ENCODE data around the gene SOAT2.
"Not testable (repeated sequence)": the region's sequence is repeated elsewhere in the genome, so short reads cannot be mapped to it uniquely, and the experiment has no call there.

The SOAT2 gene

DNA sequence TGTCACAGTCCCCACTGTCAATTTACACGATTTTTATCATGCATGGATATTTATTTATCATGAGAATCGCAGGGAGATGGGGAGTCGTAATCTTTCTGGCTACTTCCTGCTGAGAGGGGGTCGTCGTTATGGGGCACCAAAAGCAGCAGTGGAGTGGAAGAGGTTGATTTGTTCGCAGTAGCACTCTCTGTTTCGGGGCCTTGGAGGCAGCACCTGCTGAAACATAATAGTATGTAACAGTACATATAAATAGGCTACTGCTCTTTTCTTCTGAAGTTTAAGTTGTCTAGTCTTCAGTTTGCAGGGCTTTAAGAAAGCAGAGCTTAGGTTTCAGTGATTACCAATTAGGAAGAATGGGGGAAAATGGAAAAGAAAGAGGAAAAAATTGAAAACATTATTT lies 3.8 kb downstream of the SOAT2 start:
- TF ChIP-seq, protein P1, sequence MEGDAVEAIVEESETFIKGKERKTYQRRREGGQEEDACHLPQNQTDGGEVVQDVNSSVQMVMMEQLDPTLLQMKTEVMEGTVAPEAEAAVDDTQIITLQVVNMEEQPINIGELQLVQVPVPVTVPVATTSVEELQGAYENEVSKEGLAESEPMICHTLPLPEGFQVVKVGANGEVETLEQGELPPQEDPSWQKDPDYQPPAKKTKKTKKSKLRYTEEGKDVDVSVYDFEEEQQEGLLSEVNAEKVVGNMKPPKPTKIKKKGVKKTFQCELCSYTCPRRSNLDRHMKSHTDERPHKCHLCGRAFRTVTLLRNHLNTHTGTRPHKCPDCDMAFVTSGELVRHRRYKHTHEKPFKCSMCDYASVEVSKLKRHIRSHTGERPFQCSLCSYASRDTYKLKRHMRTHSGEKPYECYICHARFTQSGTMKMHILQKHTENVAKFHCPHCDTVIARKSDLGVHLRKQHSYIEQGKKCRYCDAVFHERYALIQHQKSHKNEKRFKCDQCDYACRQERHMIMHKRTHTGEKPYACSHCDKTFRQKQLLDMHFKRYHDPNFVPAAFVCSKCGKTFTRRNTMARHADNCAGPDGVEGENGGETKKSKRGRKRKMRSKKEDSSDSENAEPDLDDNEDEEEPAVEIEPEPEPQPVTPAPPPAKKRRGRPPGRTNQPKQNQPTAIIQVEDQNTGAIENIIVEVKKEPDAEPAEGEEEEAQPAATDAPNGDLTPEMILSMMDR (IDR thresholded peaks at IDR 0.05; ENCODE audit: extremely low read depth, insufficient read depth, missing control alignments), result no peak
- in situ Hi-C loops (cut with MboI; ENCODE audit: low pct_unique_long_range_greater_than_20kb, low sequenced_read_pairs, unreplicated experiment), result no loop called here
- no peak for DNase-seq (ENCODE audit: low spot score)

DNA sequence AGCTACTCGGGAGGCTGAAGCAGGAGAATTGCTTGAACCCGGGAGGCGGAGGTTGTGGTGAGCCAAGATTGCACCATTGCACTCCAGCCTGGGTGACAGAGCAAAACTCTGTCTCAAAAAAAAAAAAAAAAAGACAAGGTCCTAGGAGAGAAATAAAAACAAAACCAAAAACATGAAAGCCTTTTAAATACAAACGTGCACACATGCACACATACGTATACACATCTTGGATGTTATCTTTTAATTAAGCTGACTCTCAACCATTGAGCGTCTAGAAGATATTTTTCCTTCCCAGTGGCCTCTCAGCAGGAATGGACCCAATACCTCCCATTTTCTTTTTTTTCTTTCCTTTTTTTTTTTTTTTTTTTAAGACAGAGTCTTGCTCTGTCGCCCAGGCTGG lies 9.1 kb downstream of the SOAT2 start:
- DNase-seq (ENCODE audit: low spot score); in situ Hi-C loops (cut with MboI; ENCODE audit: low pct_unique_long_range_greater_than_20kb, low sequenced_read_pairs, unreplicated experiment): not testable (repeated sequence)

DNA sequence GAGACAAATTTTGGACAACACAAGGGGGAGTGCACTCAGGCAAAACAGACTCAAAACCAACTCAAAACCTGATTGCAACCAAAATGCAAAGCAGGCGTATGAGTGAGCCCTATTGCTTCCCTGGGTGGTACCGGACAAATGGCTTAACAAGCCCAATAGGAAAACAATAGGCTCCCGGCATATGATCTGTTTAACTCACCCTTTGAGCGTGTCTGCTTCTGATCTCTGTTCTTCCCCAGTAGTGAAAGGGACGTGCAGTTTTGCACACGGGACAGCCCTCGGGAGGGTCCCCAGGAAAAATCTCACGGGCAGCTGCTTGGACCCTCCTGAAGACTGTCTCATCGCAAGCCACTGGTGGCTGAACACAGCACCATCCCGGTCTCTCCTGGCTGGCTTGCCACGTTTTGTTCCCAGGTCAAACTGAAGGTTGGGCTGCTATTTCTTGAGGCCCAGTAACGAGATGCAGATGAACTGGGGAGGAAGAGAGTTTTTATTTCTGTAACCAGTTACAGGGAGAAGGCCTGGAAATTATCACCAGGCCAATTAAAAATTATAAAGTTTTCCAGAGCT lies 9.9 kb downstream of the SOAT2 start:
- TF ChIP-seq, protein P1 (IDR thresholded peaks at IDR 0.05; ENCODE audit: extremely low read depth, insufficient read depth, missing control alignments), result no peak
- in situ Hi-C loops (cut with MboI; ENCODE audit: low pct_unique_long_range_greater_than_20kb, low sequenced_read_pairs, unreplicated experiment), result no loop called here
- DNase-seq (ENCODE audit: low spot score), result no peak

DNA sequence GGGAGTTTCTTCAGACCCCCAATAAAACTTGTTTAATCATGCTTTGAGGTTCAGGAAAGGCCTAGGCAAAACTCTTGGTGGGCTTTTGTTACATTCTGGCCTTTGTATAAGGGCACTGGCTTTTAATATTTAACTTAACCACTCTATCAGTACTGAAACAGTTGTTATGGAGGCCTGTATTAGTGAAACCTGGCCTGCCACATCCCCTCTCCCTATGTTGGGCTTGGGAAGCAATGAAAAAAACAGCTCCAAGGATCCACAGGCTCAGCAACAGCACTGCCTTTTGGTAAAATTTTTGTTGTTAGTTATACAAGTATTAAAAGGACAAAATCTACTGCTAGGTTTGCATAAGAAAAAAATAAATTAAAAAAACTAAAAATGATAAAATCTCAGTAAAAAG lies 10.7 kb downstream of the SOAT2 start:
- no peak for DNase-seq (ENCODE audit: low spot score)
- TF ChIP-seq, protein P1 (IDR thresholded peaks at IDR 0.05; ENCODE audit: extremely low read depth, insufficient read depth, missing control alignments), result no peak
- in situ Hi-C loops (cut with MboI; ENCODE audit: low pct_unique_long_range_greater_than_20kb, low sequenced_read_pairs, unreplicated experiment), result no loop called here

DNA sequence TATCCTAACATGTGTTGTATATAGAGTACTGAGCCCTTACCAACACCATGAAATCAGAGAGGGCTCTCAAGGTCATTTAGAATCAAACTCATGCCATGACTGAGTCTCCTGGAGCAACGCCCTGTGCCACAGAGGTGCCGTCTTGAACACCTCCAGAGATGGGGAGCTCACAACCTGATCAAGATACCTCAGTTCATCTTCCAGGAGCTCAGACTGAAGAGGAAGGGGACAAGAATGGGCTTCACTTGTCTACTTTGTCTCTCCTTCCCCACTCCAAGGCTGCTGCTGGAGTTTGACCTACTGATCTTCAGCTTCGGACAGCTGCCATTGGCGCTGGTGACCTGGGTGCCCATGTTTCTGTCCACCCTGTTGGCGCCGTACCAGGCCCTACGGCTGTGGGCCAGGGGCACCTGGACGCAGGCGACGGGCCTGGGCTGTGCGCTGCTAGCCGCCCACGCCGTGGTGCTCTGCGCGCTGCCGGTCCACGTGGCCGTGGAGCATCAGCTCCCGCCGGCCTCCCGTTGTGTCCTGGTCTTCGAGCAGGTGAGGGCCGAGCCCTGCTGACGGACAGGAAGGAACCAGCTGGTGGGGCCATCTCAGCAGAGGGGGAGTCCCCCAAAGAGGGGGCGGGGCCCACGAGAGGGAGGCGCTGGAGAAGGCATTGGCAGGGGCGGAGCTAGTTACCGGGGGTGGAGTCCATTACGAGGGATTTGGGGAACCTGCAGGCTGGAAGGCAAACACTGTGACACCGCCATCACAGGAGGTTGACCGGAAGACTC lies 12.0 kb downstream of the SOAT2 start:
- in situ Hi-C loops (cut with MboI; ENCODE audit: low pct_unique_long_range_greater_than_20kb, low sequenced_read_pairs, unreplicated experiment), result no loop called here
- peak; percentile 30 for DNase-seq (ENCODE audit: low spot score)
- TF ChIP-seq, protein P1 (IDR thresholded peaks at IDR 0.05; ENCODE audit: extremely low read depth, insufficient read depth, missing control alignments), result no peak

DNA sequence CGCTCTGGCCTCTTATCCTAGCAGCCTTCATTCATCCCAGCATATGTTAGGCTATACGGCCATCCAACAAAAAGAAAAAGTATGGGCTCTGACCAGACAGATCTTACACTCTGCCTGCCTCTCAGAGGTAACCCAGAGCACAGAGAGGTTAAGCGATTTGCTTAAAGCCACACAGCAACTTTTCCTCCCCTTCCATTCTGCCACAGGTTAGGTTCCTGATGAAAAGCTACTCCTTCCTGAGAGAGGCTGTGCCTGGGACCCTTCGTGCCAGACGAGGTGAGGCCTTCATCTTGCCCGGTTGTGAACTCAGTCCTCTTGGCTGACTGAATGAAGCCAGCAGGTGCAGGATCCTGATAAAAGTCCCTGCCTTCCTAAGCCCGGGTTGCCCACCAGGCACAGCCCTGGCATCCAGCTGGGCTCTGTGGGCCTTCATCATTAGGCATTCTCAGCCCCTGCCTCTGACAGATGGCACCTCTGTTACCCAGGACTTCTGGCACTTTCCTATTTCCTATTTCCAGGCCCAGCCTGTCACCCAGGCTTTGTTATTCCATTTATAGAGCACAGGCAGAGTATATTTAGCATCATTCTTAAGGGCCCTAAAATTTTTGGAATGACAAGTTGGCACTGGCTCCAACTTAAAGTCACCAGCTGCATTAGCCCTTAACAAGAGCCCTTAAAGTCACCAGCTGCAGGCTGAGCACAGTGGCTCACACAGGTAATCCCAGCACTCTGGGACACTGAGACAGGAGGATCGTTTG lies 12.8 kb downstream of the SOAT2 start:
- DNase-seq (ENCODE audit: low spot score), result peak; percentile 7
- TF ChIP-seq, protein P1 (IDR thresholded peaks at IDR 0.05; ENCODE audit: extremely low read depth, insufficient read depth, missing control alignments), result no peak
- in situ Hi-C loops (cut with MboI; ENCODE audit: low pct_unique_long_range_greater_than_20kb, low sequenced_read_pairs, unreplicated experiment), result no loop called here

Data from GM13977 (cell line).